ENCODE measurements around the gene VGLL4. TPM values are rescaled to one million over a fixed set of nuclear protein-coding genes. Genes with fewer than 3 reads are reported as not detected.
"Not testable (repeated sequence)": the region's sequence is repeated elsewhere in the genome, so short reads cannot be mapped to it uniquely, and the experiment has no call there.

VGLL4 gene
- total RNA-seq, 1 experiment from 2014 or later: 51.3 TPM

DNA sequence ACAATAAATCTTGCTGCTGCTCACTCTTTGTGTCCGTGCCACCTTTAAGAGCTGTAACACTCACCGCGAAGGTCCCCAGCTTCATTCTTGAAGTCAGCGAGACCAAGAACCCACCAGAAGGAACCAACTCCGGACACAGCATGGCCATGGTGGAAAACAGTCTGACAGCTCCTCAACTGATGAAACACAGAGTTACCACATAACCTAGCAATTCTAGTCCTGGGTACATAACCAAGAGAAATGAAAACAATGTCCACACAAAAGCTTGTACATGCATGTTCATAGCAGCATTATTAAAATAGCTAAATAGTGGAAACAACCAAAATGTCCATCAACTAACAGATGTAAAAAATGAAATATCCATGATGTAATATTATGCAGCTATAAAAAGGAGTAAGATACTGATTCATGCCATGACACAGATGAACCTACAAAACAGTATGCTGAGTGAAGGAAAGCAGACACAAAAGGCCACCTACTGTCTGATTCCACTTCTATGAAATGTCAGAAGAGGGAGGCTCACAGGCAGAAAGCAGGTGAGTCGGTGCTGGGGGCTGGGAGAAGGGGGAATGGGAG is 36.8 kb downstream of the VGLL4 start:
- no peak for DNase-seq (ENCODE audit: low spot score)

DNA sequence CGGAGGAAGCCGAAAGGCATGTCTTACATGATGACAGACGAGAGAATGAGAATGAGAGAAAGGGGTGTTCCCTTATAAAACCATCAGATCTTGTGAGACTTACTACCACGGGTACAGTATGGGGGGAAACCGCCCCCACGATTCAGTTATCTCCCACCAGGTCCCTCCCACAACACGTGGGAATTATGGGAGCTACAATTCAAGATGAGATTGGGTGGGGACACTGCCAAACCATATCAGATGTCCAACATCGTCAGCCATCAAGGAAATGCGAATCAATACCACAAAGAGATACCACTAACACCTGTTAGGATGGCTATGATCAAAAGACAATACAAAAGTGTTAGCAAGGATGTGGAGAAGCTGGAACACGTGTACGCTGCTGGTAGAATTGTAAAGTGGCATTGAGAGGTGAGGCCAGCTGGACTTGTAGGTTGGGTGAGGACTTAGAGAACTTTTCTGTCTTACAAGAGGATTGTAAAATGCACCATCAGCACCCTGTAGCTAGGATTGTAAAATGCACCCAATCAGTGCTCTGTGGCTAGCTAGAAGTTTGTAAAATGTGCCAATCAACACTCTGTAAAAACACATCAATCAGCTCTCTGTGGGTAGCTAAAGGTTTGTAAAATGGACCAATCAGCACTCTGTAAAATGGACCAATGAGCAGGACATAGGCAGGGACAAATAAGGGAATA is 37.5 kb downstream of the VGLL4 start:
- DNase-seq (ENCODE audit: low spot score): no peak

GRCh38 chr3:11605398-11605797 is 38.3 kb downstream of the VGLL4 start:
- DNase-seq (ENCODE audit: low spot score): no peak

DNA sequence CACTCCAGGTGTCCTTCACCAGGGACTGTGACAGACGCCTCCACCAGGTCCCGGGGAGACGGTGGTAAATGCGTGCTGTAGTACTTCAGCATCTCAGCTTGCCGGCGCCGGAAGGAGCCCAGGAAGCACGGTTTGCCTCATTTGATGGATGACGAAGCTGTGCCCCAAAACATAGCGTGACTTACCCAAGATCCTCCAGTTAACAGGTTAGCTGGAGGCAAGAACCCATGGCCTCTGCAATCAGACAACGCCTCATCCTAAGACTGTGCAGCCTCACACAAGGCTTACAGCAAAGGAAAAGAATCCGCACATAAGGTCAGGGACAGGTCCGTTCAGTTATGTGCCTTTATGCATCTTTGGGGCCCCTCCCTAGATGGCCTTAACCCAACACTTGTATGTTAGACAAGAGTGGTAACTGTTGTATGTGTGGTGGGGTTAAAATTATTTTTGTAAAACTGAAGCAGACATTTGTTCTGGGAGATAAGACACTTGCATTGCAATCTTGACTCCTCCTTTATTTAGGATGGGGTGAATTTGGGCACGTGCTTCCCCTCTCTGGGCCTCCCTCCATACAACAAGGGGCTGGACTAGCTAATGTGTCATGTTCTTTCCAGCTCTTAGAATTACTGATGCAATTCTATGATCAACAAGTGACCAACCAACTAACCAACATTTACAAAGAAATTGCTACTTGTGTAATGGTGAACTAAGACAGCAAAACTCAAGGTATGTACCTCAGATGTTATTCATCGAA is 39.4 kb downstream of the VGLL4 start:
- DNase-seq (ENCODE audit: low spot score): peak; percentile 51

DNA sequence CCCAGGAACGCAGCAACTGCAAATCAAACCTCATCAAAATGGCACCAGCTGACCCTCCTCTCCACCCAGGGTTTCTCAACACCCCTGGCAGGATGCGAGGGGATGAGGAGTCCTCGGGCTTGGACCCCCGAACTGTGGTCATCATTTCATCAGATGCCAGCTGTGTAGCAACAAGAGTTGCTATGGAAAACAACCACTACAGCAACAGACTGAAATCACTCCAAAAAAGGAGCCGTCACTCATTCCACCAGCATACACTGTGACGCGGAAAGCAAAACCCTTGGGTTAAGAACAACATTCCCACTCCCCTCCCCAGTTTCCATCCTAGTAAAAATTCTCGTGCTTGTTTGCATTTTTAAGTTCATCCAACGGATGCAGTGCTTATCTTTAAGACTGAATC is 40.1 kb downstream of the VGLL4 start:
- DNase-seq (ENCODE audit: low spot score): no peak

DNA sequence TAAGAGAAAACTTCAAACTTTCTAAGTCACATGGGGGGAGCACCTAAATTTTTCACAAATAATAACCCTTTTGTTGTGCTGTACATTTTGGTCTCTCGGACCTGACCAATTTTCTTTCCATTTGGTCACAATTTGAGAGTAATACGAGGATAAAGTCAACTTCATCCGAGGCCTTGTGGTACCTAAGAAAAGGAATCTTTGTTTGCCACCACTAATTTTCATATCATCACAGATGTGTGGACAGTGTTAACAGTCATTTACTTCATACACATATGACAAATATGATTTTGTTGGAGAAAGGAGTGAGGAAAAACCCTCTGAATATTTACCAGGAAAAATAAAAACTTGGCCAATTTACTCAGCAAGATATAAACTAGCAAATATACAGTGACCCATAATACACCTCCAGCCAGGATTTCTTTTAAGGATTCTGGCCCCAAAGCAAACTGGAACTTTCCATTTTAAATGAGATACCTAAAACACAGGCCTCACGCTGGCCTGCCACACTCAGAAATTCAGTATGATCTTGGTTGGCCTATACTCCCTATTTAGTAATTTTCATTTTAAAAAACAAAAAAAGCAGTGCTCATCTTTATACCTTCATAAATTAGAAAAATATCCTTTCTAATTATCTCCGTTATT is 40.7 kb downstream of the VGLL4 start:
- no peak for DNase-seq (ENCODE audit: low spot score)

DNA sequence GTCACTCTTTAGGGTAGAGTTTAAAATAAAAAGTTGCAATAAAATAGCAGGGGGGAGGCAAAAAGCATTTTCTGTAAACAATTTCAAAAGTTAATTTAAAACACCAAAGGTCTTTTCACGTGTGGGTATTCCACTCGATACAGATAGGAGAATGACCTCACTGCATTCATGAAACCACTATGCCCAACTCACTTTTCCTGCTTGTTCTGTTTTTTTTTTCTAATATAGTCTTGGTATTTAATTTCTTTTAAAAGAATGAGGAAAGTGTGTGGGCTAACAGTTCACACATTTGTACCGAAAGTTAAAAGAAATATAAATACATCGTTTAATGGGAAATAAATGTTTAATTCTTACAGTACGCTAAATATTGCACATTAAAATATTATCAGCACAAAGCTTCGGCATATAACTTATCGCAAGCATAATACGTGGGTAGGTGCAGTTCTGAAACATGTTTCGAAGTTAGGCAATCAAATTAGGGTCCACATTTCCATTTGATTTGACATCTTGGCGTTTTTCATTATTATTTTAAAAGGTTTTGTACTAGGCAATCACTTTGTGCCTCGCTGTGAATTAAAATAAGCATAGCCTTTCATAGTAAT is 41.4 kb downstream of the VGLL4 start:
- no peak for DNase-seq (ENCODE audit: low spot score)

DNA sequence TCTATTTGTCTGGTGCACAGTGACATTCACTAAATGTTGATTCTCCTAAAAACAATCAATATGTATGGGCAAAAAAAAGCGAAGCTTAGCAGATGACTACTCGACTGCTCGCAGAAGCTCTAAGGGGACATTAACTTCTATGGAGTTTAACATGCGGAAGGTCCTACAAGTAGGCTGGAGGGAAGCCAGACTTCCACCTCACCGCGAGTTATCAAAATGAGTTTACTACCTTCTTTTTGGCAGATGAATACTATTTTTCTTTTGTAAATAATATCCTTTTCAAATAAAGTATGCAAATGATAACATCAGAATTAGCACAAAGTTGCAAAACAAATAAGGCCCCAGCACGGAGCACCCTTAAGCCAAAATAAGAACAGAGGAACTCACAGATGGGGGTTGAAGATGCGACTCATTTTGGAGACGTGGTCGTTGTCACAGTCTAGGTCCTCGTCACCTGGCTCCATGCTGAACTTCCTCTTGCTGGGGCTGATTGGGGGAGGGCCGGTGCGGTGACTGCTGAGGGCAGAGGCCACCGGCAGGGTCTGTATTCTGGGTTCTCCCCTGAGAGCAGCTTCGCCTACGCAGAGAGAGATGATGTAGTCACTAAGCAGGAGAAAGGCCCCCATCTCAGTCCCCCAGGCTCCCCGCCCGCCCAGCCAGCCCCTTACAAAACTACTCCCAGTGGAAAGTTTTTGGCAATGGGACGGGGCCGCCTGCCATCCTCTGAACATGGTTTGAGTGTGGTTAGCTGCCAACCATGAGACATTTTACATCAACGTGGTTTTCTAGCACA is 42.1 kb downstream of the VGLL4 start:
- DNase-seq (ENCODE audit: low spot score): peak; percentile 29

- peak; percentile 99 for DNase-seq (ENCODE audit: low spot score)
Observed at GRCh38 chr3:11600501-11601282, 43.0 kb downstream of the VGLL4 start.

DNA sequence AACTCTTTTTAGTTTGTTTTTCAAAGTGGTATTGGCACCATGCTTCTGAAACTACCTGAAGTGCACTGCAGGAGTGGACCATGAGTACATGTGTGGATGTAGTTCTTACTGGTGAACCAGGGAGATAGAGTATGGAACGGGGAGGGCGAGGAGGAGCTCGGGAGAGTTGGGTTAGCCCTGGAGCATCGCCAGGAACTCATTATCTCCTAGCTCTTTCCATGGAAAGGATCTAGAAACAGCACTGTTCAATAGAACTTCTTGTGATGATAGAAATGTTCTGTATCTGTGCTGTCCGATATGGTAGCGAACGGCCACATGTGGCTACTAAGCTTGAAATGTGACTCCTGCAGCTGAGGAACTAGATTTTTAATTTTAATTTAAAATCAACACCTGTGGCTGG is 47.3 kb downstream of the VGLL4 start:
- no peak for DNase-seq (ENCODE audit: low spot score)

DNA sequence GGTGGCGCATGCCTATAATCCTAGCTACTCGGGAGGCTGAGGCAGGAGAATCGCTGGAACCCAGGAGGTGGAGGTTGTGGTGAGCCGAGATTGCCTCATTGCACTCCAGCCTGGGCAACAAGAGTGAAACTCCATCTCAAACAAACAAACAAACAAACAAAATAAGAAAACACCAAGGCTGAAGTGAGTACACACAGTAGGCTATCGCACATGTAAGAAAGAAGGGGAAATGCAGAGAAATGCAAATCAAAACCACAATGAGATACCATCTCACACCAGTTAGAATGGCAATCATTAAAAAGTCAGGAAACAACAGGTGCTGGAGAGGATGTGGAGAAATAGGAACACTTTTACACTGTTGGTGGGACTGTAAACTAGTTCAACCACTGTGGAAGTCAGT is 48.7 kb downstream of the VGLL4 start:
- not testable (repeated sequence) for DNase-seq (ENCODE audit: low spot score)

DNA sequence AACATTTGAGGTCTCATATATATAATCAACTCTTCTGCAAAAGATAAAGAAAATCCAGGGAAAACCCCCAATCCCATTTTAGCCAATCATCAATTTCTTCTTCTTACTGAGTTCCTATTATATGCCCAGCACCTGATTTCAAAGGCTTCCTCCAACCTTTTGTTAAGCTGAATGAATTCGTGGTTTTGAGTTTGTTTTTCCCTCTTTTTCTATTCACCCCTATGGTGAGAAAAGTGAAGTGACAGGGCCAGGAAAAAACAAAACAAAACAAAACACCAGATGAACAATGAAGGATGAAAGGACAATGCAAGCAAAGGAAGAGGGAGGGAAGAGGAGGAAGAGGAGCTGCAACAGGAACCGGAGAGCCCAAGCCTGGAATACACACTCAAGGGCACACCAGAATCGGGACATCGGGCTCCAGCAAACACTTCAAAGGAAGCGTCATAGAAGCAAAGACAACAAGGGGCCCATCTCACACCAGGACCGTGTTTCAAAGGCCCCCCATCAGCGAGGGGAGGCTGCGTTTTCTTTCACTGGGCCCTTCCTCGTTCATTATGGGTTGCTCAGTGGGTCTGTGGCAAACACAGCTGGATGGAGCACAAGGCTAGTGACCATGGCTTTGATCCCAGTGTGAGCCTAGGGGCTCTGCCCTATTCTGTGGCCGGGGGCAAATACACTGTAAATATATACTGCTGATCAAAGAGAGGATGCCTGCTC is 50.2 kb downstream of the VGLL4 start:
- DNase-seq (ENCODE audit: low spot score): no peak

GRCh38 chr3:11592445-11593298 is 51.0 kb downstream of the VGLL4 start:
- DNase-seq (ENCODE audit: low spot score): peak; percentile 28

- peak; percentile 44 for DNase-seq (ENCODE audit: low spot score)
Observed at GRCh38 chr3:11591391-11592282, 52.1 kb downstream of the VGLL4 start.

GRCh38 chr3:11591002-11591355 is 52.7 kb downstream of the VGLL4 start:
- no peak for DNase-seq (ENCODE audit: low spot score)

- no peak for DNase-seq (ENCODE audit: low spot score)
Observed at GRCh38 chr3:11589706-11590105, 54.0 kb downstream of the VGLL4 start.

GRCh38 chr3:11588755-11589154 is 55.0 kb downstream of the VGLL4 start:
- DNase-seq (ENCODE audit: low spot score): no peak

DNA sequence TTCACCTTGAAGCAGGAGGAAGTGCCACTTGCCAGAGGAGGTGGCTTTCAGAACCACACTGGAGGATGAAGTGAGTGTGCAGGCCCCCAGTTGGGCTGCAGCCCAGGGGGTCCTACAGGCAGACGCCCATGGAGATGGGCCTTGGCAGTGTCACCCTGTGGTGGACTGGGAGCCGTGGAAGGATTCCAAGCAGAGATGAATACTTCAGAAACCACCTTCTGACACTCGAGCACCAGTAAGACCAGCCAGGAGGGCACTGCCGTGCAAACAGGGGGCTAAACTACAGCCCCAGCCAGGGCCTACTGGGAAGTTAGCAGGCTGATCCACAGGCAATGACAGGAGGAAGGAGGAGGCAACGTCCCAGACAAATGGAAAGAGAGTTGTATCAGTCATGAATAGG is 55.4 kb downstream of the VGLL4 start:
- no peak for DNase-seq (ENCODE audit: low spot score)
